ENCODE data around the gene KRT85.
"Not testable (repeated sequence)": the region's sequence is repeated elsewhere in the genome, so short reads cannot be mapped to it uniquely, and the experiment has no call there.

The KRT85 gene

DNA sequence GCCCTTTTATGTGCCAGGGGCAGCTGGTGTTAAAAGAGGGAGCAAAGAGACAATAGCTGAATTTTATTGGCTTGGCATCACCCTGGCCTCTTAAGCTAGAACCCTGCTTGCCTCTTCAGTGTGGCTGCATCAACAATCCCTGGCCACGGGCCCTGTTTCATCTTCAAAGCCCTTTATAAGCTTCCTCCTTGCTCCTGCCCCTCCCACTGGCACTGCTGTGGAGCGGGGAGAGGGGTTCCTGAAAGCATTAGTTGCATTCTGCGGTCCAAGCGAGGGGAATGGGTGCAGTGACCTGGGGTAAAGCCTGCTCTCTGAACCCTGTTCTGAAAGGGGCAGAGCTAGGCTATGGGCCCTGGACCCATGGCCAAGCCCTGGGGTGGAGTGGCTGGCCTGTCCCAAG is 45.9 kb downstream of the KRT85 start:
- TF ChIP-seq JUND (IDR thresholded peaks at IDR 0.05; ENCODE audit: low read depth) = no peak
- no peak for DNase-seq (ENCODE audit: low read depth in 1 of 2, low spot score in 1 of 2)
- in situ Hi-C loops (cut with HindIII; ENCODE audit: low pct_unique_long_range_greater_than_20kb, low sequenced_read_pairs) = no loop called here

- TF ChIP-seq JUND (IDR thresholded peaks at IDR 0.05; ENCODE audit: low read depth) = no peak
- in situ Hi-C loops (cut with HindIII; ENCODE audit: low pct_unique_long_range_greater_than_20kb, low sequenced_read_pairs) = no loop called here
- no peak for DNase-seq (ENCODE audit: low read depth in 1 of 2, low spot score in 1 of 2)
Measured at GRCh38 chr12:52320784-52321400, 46.4 kb downstream of the KRT85 start, which contains the start of gene KRT83. Gene KRT83, minus strand, starts transcription at chr12:52321398. Its CDS starts 63 bp downstream, at chr12:52321335.

GRCh38 chr12:52319097-52319496 is 48.2 kb downstream of the KRT85 start:
- DNase-seq (ENCODE audit: low read depth in 1 of 2, low spot score in 1 of 2) = peak; percentile 80 to 90
- in situ Hi-C loops (cut with HindIII; ENCODE audit: low pct_unique_long_range_greater_than_20kb, low sequenced_read_pairs) = no loop called here
- TF ChIP-seq JUND (IDR thresholded peaks at IDR 0.05; ENCODE audit: low read depth) = no peak

DNA sequence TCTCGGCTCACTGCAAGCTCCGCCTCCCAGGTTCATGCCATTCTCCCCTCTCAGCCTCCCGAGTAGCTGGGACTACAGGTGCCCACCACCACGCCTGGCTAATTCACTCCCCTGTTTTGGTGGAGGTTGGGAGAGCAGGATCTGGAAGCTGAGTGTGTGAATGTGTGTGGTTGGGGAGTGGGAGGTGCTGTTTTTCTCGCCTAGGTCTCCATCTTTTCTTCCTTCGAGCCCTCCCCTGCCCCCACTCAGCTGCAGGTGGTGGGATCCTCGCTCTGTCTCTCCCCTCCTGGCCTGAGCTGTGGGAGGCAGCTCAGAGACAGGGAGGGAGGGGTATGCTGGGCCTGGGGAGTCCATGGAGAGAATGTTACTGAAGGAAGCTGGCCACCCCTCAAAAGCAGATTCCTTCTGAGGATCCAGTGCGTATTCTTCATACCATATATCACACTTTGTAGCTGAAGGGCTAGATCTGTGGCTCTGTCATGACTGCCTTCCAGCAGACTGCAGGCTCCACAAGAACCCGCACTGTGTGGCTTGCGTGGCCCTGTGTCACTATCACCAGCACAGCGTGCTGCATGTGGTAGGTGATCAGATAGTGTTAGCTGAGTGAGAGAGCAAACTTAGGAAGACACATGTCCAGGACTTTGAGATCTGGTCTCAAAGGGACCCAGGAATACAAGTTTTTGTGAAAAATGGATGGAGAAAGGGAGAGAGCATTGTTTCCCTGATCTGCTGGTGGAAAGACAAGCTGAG is 48.9 kb downstream of the KRT85 start:
- no peak for DNase-seq (ENCODE audit: low read depth in 1 of 2, low spot score in 1 of 2)
- in situ Hi-C loops (cut with HindIII; ENCODE audit: low pct_unique_long_range_greater_than_20kb, low sequenced_read_pairs) = no loop called here
- no peak for TF ChIP-seq JUND (IDR thresholded peaks at IDR 0.05; ENCODE audit: low read depth)

DNA sequence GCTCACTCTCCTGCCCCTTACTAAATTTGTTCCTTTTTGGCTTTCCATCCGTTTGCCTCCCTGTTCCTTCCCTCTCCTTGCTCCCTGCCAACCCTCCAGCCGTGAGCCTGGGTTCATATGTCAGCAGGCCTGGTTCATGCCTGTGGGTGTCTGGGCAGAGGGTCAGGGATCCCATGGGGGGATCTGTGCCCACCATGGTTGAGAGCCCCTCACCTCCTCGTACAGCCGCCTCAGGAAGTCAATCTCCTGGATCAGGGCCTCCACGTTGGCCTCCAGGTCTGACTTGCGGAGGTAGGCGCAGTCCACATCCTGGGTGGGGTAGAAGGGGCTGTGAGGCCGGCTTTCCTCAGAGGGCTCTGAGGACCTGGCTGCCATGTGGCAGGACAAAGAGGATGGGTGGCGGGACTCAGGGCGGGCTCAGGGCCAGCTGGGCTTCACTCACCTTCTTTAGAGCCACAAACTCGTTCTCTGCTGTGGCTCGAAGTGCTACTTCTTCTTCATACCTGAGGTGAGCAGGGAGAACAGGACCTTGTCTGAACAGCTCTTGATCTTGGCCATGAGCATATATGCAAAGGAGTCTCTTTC is 49.7 kb downstream of the KRT85 start:
- TF ChIP-seq JUND (IDR thresholded peaks at IDR 0.05; ENCODE audit: low read depth) = no peak
- DNase-seq (ENCODE audit: low read depth in 1 of 2, low spot score in 1 of 2) = no peak
- in situ Hi-C loops (cut with HindIII; ENCODE audit: low pct_unique_long_range_greater_than_20kb, low sequenced_read_pairs) = no loop called here

DNA sequence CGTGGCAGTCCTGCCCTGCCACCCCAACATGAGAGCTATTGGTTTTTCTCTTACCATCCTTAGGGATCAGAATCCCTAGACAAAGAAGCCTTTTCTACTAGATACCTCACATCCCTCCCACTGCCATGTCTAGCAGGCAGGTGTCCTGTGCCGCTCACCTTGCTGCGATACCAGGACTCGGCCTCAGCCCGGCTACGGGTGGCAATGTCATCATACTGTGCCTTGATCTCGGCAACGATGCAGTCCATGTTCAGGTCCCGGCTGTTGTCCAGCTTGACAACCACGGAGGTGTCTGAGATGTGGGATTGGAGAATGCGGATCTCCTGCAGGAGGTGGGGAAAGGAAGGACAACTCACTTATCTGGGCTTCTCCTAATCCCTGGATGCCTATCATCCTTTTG is 50.6 kb downstream of the KRT85 start:
- no peak for DNase-seq (ENCODE audit: low read depth in 1 of 2, low spot score in 1 of 2)
- in situ Hi-C loops (cut with HindIII; ENCODE audit: low pct_unique_long_range_greater_than_20kb, low sequenced_read_pairs) = no loop called here
- TF ChIP-seq JUND (IDR thresholded peaks at IDR 0.05; ENCODE audit: low read depth) = no peak

- DNase-seq (ENCODE audit: low read depth in 1 of 2, low spot score in 1 of 2) = no peak
- TF ChIP-seq JUND (IDR thresholded peaks at IDR 0.05; ENCODE audit: low read depth) = no peak
- in situ Hi-C loops (cut with HindIII; ENCODE audit: low pct_unique_long_range_greater_than_20kb, low sequenced_read_pairs) = no loop called here
Measured at GRCh38 chr12:52316290-52316689, 51.0 kb downstream of the KRT85 start.

GRCh38 chr12:52315721-52316120 is 51.6 kb downstream of the KRT85 start:
- in situ Hi-C loops (cut with HindIII; ENCODE audit: low pct_unique_long_range_greater_than_20kb, low sequenced_read_pairs) = not testable (repeated sequence)
- DNase-seq (ENCODE audit: low read depth in 1 of 2, low spot score in 1 of 2) = peak in 1 of 2 experiments; percentile 27

DNA sequence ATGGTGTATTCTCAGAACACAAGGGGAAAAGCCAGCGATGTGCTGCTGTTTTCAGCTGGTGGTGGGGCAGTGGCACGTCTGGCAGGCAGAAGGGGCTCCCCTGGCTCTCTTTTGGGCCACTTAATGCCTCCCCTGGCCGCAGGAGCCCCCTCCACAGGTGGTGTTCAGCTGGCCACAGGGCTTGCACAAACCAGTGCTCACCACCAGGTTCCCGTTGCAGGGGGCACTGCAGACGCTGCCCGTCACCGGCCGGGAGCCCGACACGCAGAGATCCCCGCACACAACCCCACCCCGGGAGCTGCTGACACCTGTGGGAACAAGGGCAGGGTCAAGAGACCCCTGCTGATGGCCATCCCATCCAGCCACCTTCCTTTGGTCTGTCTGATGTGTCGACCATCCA is 52.8 kb downstream of the KRT85 start:
- DNase-seq (ENCODE audit: low read depth in 1 of 2, low spot score in 1 of 2) = no peak
- in situ Hi-C loops (cut with HindIII; ENCODE audit: low pct_unique_long_range_greater_than_20kb, low sequenced_read_pairs) = no loop called here
- TF ChIP-seq JUND (IDR thresholded peaks at IDR 0.05; ENCODE audit: low read depth) = no peak

DNA sequence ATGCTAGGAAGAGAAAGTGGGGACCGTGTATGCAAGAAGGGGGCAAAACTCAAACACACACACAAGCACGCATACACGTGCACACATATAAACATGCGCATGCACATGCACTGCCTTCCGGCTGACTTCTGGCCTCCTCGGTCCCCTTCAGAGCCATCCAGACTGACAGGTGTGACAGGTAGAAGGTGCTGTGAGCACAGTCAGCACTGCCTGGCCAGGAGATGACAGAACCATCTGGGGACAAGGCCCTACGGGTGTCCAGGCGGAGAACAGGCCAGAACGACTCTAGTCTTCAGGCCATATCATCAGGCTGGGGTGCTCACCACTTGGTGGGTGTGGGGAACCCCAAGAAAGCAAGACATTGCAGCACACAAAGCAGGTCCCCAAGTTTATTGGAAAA is 53.4 kb downstream of the KRT85 start:
- TF ChIP-seq JUND (IDR thresholded peaks at IDR 0.05; ENCODE audit: low read depth) = no peak
- DNase-seq (ENCODE audit: low read depth in 1 of 2, low spot score in 1 of 2) = peak; percentile 40 to 61
- in situ Hi-C loops (cut with HindIII; ENCODE audit: low pct_unique_long_range_greater_than_20kb, low sequenced_read_pairs) = no loop called here

GRCh38 chr12:52313461-52313860 is 53.8 kb downstream of the KRT85 start:
- in situ Hi-C loops (cut with HindIII; ENCODE audit: low pct_unique_long_range_greater_than_20kb, low sequenced_read_pairs) = no loop called here
- no peak for DNase-seq (ENCODE audit: low read depth in 1 of 2, low spot score in 1 of 2)
- TF ChIP-seq JUND (IDR thresholded peaks at IDR 0.05; ENCODE audit: low read depth) = no peak

GRCh38 chr12:52312086-52312485 is 55.2 kb downstream of the KRT85 start:
- DNase-seq (ENCODE audit: low read depth in 1 of 2, low spot score in 1 of 2) = no peak
- in situ Hi-C loops (cut with HindIII; ENCODE audit: low pct_unique_long_range_greater_than_20kb, low sequenced_read_pairs) = no loop called here
- no peak for TF ChIP-seq JUND (IDR thresholded peaks at IDR 0.05; ENCODE audit: low read depth)

- no peak for TF ChIP-seq JUND (IDR thresholded peaks at IDR 0.05; ENCODE audit: low read depth)
- no peak for DNase-seq (ENCODE audit: low read depth in 1 of 2, low spot score in 1 of 2)
- in situ Hi-C loops (cut with HindIII; ENCODE audit: low pct_unique_long_range_greater_than_20kb, low sequenced_read_pairs) = no loop called here
Measured at GRCh38 chr12:52311285-52311648, 56.0 kb downstream of the KRT85 start.

Measured in T47D (cell line).